ENCODE measurements around the gene AP1AR.

Gene AP1AR

DNA sequence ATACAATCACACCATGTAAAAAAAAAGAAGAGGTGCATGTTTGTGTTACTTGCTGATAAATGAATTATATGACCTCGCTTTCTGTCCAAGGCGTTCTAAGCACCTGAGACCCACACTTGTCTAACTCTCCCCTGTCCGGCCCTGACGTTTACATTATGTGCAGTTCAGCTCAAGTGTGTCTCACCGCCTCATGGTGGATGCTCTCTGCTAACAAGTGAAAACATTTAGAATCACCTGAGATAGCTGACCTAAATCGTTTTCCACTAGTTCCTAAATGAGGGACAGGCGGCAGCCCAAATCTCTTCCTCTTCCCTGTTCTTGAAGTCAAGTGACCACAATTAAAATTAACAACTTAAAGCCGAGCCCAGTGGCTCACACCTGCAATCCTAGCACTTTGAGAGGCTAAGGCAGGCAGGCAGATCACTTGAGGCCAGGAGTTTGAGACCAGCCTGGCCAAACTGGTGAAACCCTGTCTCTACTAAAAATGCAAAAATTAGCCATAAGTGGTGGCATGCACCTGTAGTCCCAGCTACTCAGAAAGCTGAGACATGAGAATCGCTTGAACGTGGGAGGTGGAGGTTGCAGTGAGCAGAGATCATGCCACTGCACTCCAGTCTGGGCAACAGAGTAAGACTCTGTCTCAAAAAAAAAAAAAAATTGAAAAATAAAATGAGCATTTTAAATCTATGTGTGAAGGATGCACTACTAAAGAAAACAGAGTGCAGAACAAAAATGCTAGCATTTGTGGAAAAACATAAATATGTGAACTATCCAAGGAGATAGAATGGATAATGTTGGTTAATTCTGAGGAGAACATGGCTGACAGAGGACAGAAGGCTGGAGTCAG is 58.0 kb downstream of the AP1AR start:
- Histone ChIP-seq H3K9me3 (ENCODE audit: insufficient read depth, low read length) (no peaks in the 10 kb centered on the region), H3K4me2 (ENCODE audit: low read length) (peak overlapping the region; percentile 86), H3K36me3 (replicated peaks; ENCODE audit: low read depth, low read length) (peaks cover 3% of the 10 kb centered on the region), H3K27ac (ENCODE audit: low read length) (peak overlapping the region; percentile 93), H3K27me3 (ENCODE audit: low read depth, low read length) (no peaks in the 10 kb centered on the region), H3K4me1 (ENCODE audit: low read length) (peaks cover 47% of the 10 kb centered on the region), H4K20me1 (ENCODE audit: insufficient read depth, low read length) (no peaks in the 10 kb centered on the region), H3K9ac (ENCODE audit: low read length) (peak overlapping the region; percentile 98), H3K4me3 (ENCODE audit: low read length) (peak overlapping the region; percentile 96), H2AFZ (ENCODE audit: low read depth, low read length) (peak overlapping the region; percentile 87), H3K79me2 (ENCODE audit: low read length) (peaks cover 23% of the 10 kb centered on the region)
- no peak for TF ChIP-seq EZH2phosphoT487 (IDR thresholded peaks at IDR 0.05; ENCODE audit: low read depth)
- TF ChIP-seq, protein P1, sequence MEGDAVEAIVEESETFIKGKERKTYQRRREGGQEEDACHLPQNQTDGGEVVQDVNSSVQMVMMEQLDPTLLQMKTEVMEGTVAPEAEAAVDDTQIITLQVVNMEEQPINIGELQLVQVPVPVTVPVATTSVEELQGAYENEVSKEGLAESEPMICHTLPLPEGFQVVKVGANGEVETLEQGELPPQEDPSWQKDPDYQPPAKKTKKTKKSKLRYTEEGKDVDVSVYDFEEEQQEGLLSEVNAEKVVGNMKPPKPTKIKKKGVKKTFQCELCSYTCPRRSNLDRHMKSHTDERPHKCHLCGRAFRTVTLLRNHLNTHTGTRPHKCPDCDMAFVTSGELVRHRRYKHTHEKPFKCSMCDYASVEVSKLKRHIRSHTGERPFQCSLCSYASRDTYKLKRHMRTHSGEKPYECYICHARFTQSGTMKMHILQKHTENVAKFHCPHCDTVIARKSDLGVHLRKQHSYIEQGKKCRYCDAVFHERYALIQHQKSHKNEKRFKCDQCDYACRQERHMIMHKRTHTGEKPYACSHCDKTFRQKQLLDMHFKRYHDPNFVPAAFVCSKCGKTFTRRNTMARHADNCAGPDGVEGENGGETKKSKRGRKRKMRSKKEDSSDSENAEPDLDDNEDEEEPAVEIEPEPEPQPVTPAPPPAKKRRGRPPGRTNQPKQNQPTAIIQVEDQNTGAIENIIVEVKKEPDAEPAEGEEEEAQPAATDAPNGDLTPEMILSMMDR (IDR thresholded peaks at IDR 0.05; ENCODE audit: low read depth, low read length): no peak

DNA sequence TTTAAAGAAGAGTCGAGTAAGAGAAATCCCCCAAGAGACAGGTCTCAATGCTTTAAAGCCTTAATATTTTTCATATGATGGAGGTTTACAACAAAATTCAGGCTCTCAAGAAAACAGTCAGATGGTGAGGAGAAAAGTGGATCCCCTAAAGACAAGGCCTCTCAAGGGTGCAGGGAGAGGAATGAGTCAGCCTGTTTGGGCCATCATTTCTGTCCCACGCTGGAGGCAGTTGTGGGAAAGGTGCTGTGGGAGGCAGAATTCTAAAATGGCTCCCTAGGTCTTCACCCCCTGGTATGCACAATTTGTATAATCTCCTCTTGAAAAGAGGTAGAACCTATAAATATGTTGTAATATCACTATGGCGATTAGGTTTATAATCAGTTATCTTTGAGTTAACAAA is 58.8 kb downstream of the AP1AR start:
- Histone ChIP-seq H3K79me2 (ENCODE audit: low read length) (peaks cover 16% of the 10 kb centered on the region), H3K27me3 (ENCODE audit: low read depth, low read length) (no peaks in the 10 kb centered on the region), H2AFZ (ENCODE audit: low read depth, low read length) (peak overlapping the region; percentile 72), H4K20me1 (ENCODE audit: insufficient read depth, low read length) (no peaks in the 10 kb centered on the region), H3K36me3 (replicated peaks; ENCODE audit: low read depth, low read length) (no peaks in the 10 kb centered on the region), H3K4me3 (ENCODE audit: low read length) (no peak overlapping the region), H3K27ac (ENCODE audit: low read length) (peak overlapping the region; percentile 93), H3K4me1 (ENCODE audit: low read length) (peaks cover 47% of the 10 kb centered on the region), H3K9me3 (ENCODE audit: insufficient read depth, low read length) (no peaks in the 10 kb centered on the region), H3K4me2 (ENCODE audit: low read length) (peak overlapping the region; percentile 86), H3K9ac (ENCODE audit: low read length) (peak overlapping the region; percentile 16; the same call in 1 of the 2 replicates)
- TF ChIP-seq, protein P1 (IDR thresholded peaks at IDR 0.05; ENCODE audit: low read depth, low read length): no peak
- no peak for TF ChIP-seq EZH2phosphoT487 (IDR thresholded peaks at IDR 0.05; ENCODE audit: low read depth)

DNA sequence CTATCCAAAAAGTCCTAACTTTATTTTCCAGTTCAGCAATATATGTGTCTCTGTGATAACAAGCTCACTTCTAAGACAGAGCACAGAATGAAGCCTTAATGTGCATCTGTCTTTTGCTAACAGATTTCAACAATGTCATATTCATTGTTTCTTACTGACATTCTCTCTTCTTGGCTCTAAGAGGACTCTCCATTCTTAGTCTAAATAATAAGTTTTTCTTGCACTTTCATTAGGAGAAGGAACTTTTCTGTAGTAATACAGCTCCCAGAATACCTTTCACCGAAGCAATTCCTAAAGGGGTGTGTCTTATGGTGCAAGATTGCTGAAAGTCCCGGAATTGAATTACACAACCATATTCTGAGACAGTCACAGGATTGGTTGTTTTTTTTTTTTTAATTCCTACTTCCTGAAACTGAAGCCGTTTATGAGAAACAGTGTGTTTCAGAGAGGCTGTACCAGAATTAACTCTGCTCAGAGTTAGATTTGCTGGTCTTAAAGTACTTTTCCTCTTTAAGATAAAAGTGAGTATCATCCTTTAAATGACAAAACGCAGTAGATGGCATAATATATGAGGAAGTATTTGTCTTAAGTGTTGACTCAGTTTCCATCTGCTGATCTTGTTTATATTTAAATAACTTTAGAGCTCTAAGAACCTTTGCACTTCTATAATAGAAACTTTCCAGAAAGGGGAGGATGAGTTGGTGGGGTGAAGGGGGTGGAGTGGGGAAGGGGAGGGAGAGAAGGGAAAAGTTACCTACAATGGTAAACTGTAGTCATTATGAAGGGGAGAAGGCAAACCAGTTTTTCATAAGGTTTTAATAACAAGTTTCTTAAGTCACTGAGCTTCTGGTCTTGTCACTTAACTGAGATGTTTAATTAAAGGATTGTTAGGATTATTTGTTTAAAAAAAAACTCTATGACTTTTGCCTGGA is 65.6 kb downstream of the AP1AR start, which contains the start of gene ALPK1:
Gene ALPK1 (plus strand): TSS at position 421 of the 932 bp plus-strand sequence.
- H3K4me3 ChIP-seq (ENCODE audit: low read length): peak within 1 kb of the TSS; percentile 76

More for the DNA sequence above, 65.6 kb downstream of the AP1AR start, which contains the start of gene ALPK1:
- H3K27me3 ChIP-seq (ENCODE audit: low read depth, low read length): no peaks in the 10 kb centered on the region
- H3K4me1 ChIP-seq (ENCODE audit: low read length): peaks cover 16% of the 10 kb centered on the region
- TF ChIP-seq, protein P1 (IDR thresholded peaks at IDR 0.05; ENCODE audit: low read depth, low read length): no peak
- TF ChIP-seq EZH2phosphoT487 (IDR thresholded peaks at IDR 0.05; ENCODE audit: low read depth): no peak
- no peaks in the 10 kb centered on the region for H3K9me3 ChIP-seq (ENCODE audit: insufficient read depth, low read length)
- H3K27ac ChIP-seq (ENCODE audit: low read length): peak within 1 kb of the TSS; percentile 59
- no peaks in the 10 kb centered on the region for H4K20me1 ChIP-seq (ENCODE audit: insufficient read depth, low read length)
- H3K4me2 ChIP-seq (ENCODE audit: low read length): peak within 1 kb of the TSS; percentile 84
- H3K36me3 ChIP-seq (replicated peaks; ENCODE audit: low read depth, low read length): no peaks in the 10 kb centered on the region
- no peaks in the 10 kb centered on the region for H3K79me2 ChIP-seq (ENCODE audit: low read length)
- H3K9ac ChIP-seq (ENCODE audit: low read length): peak within 1 kb of the TSS; percentile 77
- H2AFZ ChIP-seq (ENCODE audit: low read depth, low read length): peak within 1 kb of the TSS; percentile 96
